KMS-11 (cell line): Measurements from ENCODE around the gene GLYAT.
"Not testable (repeated sequence)": the region's sequence is repeated elsewhere in the genome, so short reads cannot be mapped to it uniquely, and the experiment has no call there.

Experiments
- H2AFZ ChIP-seq: fragments of 200-600 bp; sonication (generic); 2 replicates; pipeline ENCODE4 v1.6.1; 2016; ENCODE audit warnings: antibody characterized with exemption, mixed run types, low read depth
- H3K27ac ChIP-seq: fragments of 200-600 bp; sonication (generic); 2 replicates; pipeline ENCODE4 v1.6.1; 2016; ENCODE audit warnings: mild to moderate bottlenecking, mixed run types
- H3K27me3 ChIP-seq: fragments of 200-600 bp; sonication (generic); 2 replicates; pipeline ENCODE4 v1.6.1; 2017; ENCODE audit warnings: mild to moderate bottlenecking, low read depth, mixed run types, moderate library complexity; ENCODE audit not compliant: insufficient read depth
- H3K36me3 ChIP-seq: fragments of 200-600 bp; sonication (generic); 2 replicates; pipeline ENCODE4 v1.6.1; 2017; ENCODE audit warnings: mild to moderate bottlenecking, mixed run types; ENCODE audit not compliant: insufficient read depth
- H3K4me1 ChIP-seq: fragments of 200-600 bp; sonication (generic); 2 replicates; pipeline ENCODE4 v1.6.1; 2016; ENCODE audit warnings: mild to moderate bottlenecking, low read depth, mixed run types; ENCODE audit not compliant: poor library complexity, severe bottlenecking
- H3K4me2 ChIP-seq: fragments of 200-600 bp; sonication (generic); 2 replicates; pipeline ENCODE4 v1.7.0; 2016; ENCODE audit warnings: mild to moderate bottlenecking, mixed run types
- H3K4me3 ChIP-seq: fragments of 200-600 bp; sonication (generic); IDR thresholded peaks from 2 replicates; pipeline ENCODE4 v1.6.1; 2017; ENCODE audit warnings: low read depth, low read length, mixed read lengths; ENCODE audit not compliant: insufficient read depth
- H3K79me2 ChIP-seq: fragments of 200-600 bp; sonication (generic); 2 replicates; pipeline ENCODE4 v1.6.1; 2016; ENCODE audit warnings: low read depth, mixed run types; ENCODE audit not compliant: insufficient read depth
- H3K9ac ChIP-seq: fragments of 200-600 bp; sonication (generic); 2 replicates; pipeline ENCODE4 v1.6.1; 2016; ENCODE audit warnings: mild to moderate bottlenecking, mixed run types
- H4K20me1 ChIP-seq: fragments of 200-600 bp; sonication (generic); 2 replicates; pipeline ENCODE4 v1.6.1; 2016; ENCODE audit warnings: mild to moderate bottlenecking, mixed run types; ENCODE audit not compliant: insufficient read depth
- TF ChIP-seq, protein P1 (sequence below): fragments of 200-600 bp; sonication (generic); conservative IDR thresholded peaks from 2 replicates; pipeline ENCODE4 v1.6.1; 2017; ENCODE audit warnings: low read depth, mild to moderate bottlenecking, antibody characterized with exemption, low read length, moderate library complexity, mixed read lengths

The GLYAT gene

DNA sequence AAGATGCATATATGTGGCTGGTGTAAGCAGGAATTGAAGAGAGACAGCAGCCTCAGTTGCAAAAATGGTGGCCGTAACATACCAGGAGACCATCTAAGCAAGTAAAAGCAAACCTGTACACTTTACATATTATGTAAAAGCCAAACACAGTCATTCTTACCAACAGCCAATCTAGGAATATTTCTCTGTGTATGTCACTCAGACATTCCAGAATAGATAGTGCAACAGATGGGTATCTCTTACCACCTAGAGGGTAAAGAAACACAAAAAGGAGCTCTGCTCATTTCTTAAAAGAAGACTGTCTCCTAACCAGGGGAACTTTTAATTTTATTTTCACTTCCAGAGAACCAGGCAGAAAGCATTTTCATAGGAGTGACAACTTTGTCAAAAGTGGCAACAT is 38.7 kb downstream of the GLYAT start:
- TF ChIP-seq, protein P1, sequence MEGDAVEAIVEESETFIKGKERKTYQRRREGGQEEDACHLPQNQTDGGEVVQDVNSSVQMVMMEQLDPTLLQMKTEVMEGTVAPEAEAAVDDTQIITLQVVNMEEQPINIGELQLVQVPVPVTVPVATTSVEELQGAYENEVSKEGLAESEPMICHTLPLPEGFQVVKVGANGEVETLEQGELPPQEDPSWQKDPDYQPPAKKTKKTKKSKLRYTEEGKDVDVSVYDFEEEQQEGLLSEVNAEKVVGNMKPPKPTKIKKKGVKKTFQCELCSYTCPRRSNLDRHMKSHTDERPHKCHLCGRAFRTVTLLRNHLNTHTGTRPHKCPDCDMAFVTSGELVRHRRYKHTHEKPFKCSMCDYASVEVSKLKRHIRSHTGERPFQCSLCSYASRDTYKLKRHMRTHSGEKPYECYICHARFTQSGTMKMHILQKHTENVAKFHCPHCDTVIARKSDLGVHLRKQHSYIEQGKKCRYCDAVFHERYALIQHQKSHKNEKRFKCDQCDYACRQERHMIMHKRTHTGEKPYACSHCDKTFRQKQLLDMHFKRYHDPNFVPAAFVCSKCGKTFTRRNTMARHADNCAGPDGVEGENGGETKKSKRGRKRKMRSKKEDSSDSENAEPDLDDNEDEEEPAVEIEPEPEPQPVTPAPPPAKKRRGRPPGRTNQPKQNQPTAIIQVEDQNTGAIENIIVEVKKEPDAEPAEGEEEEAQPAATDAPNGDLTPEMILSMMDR: no peak
- Histone ChIP-seq H3K4me2 (no peak overlapping the region), H3K9ac (no peak overlapping the region), H3K79me2 (no peaks in the 10 kb centered on the region), H3K4me3 (no peak overlapping the region), H3K36me3 (no peaks in the 10 kb centered on the region), H3K27me3 (no peaks in the 10 kb centered on the region), H3K4me1 (no peaks in the 10 kb centered on the region), H2AFZ (no peak overlapping the region), H4K20me1 (no peaks in the 10 kb centered on the region), H3K27ac (no peak overlapping the region)

DNA sequence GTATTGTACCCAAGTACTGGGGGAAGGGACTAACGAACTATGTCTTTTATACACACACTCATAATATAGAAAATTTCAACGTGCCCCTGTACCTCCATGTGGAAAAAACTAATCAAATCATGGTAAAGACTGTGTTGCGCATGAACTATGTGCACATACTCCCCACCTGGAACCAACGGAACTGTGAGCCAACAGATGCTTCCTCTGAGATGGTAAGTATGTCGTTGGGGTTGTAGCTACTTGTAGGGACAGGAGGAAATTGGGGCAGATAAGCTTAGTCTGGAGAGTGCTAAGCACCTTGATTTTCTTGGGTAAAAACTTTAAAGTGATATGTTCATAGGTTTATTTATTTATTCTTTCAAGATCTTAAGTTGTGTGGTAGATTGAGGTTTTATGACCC is 40.1 kb downstream of the GLYAT start:
- TF ChIP-seq, protein P1: no peak
- no peak overlapping the region for H3K4me2 ChIP-seq

DNA sequence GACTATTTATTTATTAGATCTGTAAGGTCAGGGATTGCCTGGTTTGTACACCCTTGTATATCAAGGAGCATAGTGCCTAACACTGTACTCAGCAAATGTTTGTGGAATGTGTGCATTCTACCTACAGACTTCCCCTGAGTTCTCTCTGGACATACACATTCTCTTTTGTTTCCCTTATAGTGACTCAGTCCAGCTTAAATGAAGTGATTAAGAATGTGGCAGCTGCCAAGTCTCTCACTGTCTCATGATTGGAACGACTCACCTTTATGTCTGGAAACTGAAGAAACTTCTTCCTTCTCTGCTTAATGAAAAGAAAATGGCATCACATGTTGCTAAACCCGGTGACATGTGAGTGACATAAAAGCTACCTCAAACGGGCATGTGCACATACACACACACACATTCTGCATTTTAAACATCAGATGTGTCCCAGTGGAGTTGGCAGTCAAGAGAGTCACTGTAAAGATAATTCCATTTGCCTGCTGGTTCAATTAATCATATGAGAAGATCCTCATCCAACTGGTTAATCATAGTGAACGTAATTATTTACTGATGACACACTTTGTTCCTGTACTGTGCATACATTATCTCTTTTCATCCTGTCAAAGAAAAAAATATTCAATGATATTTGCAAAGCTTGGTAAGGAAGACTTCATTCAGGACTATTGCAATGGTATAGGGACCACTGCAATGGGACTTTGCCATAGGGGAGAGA is 42.8 kb downstream of the GLYAT start:
- Histone ChIP-seq H3K79me2 (no peaks in the 10 kb centered on the region), H3K27me3 (no peaks in the 10 kb centered on the region), H3K4me3 (no peak overlapping the region), H3K4me2 (no peak overlapping the region), H4K20me1 (no peaks in the 10 kb centered on the region), H3K4me1 (peaks cover 4% of the 10 kb centered on the region), H2AFZ (no peak overlapping the region), H3K27ac (no peak overlapping the region), H3K9ac (no peak overlapping the region), H3K36me3 (no peaks in the 10 kb centered on the region)
- TF ChIP-seq, protein P1: no peak

More for the DNA sequence above, 40.1 kb downstream of the GLYAT start:
- Histone ChIP-seq H3K4me1 (no peaks in the 10 kb centered on the region), H3K27me3 (no peaks in the 10 kb centered on the region), H3K79me2 (no peaks in the 10 kb centered on the region), H3K36me3 (no peaks in the 10 kb centered on the region), H3K4me3 (no peak overlapping the region), H3K9ac (no peak overlapping the region), H2AFZ (no peak overlapping the region), H3K27ac (no peak overlapping the region), H4K20me1 (no peaks in the 10 kb centered on the region)

DNA sequence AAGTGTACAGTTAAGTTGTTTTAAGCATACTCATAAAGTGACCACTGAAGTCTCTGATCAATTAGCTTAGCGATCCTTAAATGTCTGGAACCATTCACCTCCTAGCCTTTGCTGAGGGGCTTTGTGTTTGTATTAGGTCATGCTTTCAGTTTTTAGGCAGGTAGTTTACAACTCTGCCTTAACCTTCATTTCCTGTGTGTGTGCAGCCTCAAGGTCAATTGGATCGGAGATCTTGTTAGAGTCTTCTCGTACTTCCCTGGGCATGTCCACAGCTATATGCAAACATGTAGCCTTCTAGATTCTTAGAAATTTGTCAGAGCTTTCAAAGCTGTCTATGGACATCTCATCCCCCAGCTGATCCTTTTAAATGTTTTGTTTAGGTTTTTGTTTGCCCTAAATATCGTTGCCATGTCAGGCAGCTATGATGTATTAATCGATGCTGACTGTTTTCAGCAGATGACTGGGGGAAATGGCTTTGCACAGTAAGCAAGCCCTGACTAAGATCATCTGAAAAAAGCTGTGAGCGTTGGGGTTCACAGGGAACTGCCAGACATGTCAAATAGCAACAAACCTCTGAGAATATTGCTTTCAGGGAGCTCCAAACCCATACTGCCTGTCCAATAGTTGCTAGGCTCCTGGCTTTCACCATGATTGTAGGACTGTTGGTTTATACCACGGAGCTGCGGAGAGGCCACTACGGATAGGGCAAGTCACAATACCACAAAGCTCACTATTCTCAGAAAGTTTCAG is 45.6 kb downstream of the GLYAT start:
- TF ChIP-seq, protein P1: no peak
- no peaks in the 10 kb centered on the region for H3K36me3 ChIP-seq
- no peaks in the 10 kb centered on the region for H3K27me3 ChIP-seq
- H3K79me2 ChIP-seq: no peaks in the 10 kb centered on the region
- H3K4me1 ChIP-seq: peaks cover 4% of the 10 kb centered on the region
- peak overlapping the region; percentile 39; the same call in 1 of the 2 replicates for H2AFZ ChIP-seq
- H3K4me3 ChIP-seq: no peak overlapping the region
- H4K20me1 ChIP-seq: no peaks in the 10 kb centered on the region
- peak overlapping the region; percentile 46; the same call in 1 of the 2 replicates for H3K4me2 ChIP-seq
- H3K9ac ChIP-seq: no peak overlapping the region; the same call in 1 of the 2 replicates
- peak overlapping the region; percentile 45 for H3K27ac ChIP-seq

DNA sequence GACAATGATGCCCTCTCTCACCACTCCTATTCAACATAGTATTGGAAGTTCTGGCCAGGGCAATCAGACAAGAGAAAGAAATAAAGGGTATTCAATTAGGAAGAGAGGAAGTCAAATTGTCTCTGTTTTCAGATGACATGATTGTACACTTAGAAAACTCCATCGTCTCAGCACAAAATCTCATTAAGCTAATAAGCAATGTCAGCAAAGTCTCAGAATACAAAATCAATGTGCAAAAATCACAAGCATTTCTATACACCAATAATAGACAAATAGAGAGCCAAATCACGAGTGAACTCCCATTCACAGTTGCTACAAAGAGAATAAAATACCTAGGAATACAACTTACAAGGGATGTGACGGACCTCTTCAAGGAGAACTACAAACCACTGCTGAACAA is 49.1 kb downstream of the GLYAT start:
- H2AFZ ChIP-seq, H3K27ac ChIP-seq, H3K79me2 ChIP-seq, H3K9ac ChIP-seq, H3K36me3 ChIP-seq, H3K4me1 ChIP-seq, H4K20me1 ChIP-seq, H3K4me2 ChIP-seq, H3K27me3 ChIP-seq, H3K4me3 ChIP-seq: not testable (repeated sequence)

DNA sequence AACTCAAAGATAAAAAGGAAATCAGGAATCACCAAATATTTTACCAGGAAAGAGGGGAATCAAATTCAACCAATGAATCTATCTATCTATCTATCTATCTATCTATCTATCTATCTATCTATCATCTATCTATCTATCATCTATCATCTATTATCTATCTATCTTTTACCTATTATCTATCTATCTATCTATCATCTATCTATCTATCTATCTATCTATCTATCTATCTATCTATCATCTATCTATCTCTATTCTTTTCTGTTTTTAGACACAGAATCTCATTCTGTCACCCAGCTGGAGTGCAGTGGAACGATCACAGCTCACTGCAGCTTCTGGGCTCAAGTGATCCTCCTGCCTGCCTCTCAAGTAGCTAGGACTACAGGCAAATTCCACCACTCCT is 54.2 kb downstream of the GLYAT start:
- H4K20me1 ChIP-seq, H3K4me2 ChIP-seq, H2AFZ ChIP-seq, H3K4me1 ChIP-seq, H3K27me3 ChIP-seq, H3K36me3 ChIP-seq, H3K79me2 ChIP-seq, H3K9ac ChIP-seq, H3K4me3 ChIP-seq, H3K27ac ChIP-seq: not testable (repeated sequence)
